Activated T-helper 1 cell treated with anti-CD3 and anti-CD28 coated beads, Interleukin-12 subunit alpha, Interleukin-12 subunit beta, Interleukin-2, Interleukin-4 antibody, amounts not matched to agents 30 ng/mL and 10 ng/mL and 1 ng/mL, durations not matched to agents 14 hours and 24 hours and 36 hours (primary cell): ENCODE data around the gene NFXL1. TPM values are rescaled to one million over a fixed set of nuclear protein-coding genes. Genes with fewer than 3 reads are reported as not detected.

Experiments used
- DNase-seq: peaks from one replicate; pipeline ENCODE4 v3.0.0; 2021; ENCODE audit warnings: low spot score
- H3K27ac Mint-ChIP-seq: one replicate; pipeline ENCODE4 v1.8.0; 2021; ENCODE audit warnings: mild to moderate bottlenecking, mixed read lengths
- H3K27me3 Mint-ChIP-seq: one replicate; pipeline ENCODE4 v1.8.0; 2022; ENCODE audit warnings: mild to moderate bottlenecking, moderate library complexity, mixed read lengths; ENCODE audit not compliant: insufficient read depth
- H3K36me3 Mint-ChIP-seq: one replicate; pipeline ENCODE4 v1.8.0; 2021; ENCODE audit warnings: low read depth, mixed read lengths
- H3K4me1 Mint-ChIP-seq: one replicate; pipeline ENCODE4 v1.8.0; 2021; ENCODE audit warnings: low read depth, mixed read lengths
- H3K4me3 Mint-ChIP-seq: one replicate; pipeline ENCODE4 v1.8.0; 2021; ENCODE audit warnings: mild to moderate bottlenecking, moderate library complexity, mixed read lengths
- H3K9me3 Mint-ChIP-seq: one replicate; pipeline ENCODE4 v1.8.0; 2021; ENCODE audit warnings: mixed read lengths
- intact Hi-C: fragments of 100-400 bp; cut with micrococcal nuclease; formaldehyde crosslinking; loops from one replicate; pipeline ENCODE4 v1.15.1; 2024
- total RNA-seq: library from RNA; stranded (reverse); gene quantifications from 2 replicates; pipeline ENCODE4 v1.2.3, GENCODE V29; 2022

NFXL1 gene
- total RNA-seq, 1 donor from 2014 or later, result 13.1 TPM

DNA sequence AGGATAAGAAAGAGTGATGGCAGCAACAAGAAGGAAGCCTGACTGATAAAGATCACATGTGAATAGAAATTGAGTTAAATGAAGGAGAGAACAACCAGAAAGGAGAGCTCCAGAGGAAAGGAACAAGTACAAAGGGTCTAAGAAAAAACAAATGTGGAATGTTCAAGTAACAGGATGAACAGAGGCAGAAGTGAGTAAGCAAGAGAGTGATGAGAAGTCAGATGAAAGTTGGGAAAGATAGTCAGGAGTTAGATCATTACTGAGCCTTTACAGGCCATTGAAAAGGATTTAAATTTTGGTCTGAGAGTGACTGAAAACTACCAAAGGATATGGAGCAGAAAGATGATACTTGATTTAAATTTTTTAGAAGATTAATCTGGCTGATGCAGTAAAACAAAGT, 38.1 kb downstream of the NFXL1 start:
- no peaks in the 10 kb centered on the region for H3K9me3 Mint-ChIP-seq
- H3K4me3 Mint-ChIP-seq, result no peak overlapping the region
- H3K4me1 Mint-ChIP-seq, result peaks cover 8% of the 10 kb centered on the region
- intact Hi-C loops, result no loop called here
- peaks cover 38% of the 10 kb centered on the region for H3K36me3 Mint-ChIP-seq
- no peak for DNase-seq
- no peak overlapping the region for H3K27ac Mint-ChIP-seq
- no peaks in the 10 kb centered on the region for H3K27me3 Mint-ChIP-seq

DNA sequence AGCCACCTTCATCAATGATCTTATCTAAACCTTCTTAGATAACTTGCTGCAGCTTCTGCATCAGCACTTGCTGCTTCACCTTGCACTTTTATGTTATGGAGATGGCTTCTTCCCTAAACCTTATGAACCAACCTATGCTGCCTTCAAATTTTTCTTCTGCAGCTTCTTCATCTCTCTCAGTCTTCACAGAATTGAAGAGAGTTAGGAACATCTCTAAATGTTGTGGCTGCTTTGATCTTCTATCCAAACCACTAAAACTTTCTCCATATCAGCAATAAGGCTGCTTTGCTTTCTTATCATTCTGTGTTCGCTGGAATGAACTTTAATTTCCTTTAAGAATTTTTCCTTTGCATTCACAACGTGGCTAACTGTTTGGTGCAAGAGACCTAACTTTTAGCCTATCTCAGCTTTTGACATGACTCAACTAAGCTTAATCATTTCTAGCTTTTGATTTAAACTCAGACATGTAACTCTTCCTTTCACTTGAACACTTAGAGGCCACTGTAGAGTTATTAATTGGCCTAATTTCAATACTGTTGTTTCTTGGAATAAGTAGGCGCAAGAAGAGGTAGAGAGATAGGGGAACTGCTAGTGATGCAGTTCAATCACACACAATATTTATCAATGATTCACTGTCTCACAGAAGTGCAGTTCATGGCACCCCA, 40.4 kb downstream of the NFXL1 start:
- DNase-seq, result no peak
- Mint-ChIP-seq H3K27me3 (no peaks in the 10 kb centered on the region), H3K36me3 (peaks cover 41% of the 10 kb centered on the region), H3K4me3 (no peak overlapping the region), H3K9me3 (no peaks in the 10 kb centered on the region), H3K27ac (no peak overlapping the region), H3K4me1 (peaks cover 8% of the 10 kb centered on the region)
- intact Hi-C loops, result loop anchor here (1.0 to 2.0 kb wide), 5 partner anchors 8 to 162 kb away; partner anchors contain the start of gene NFXL1

DNA sequence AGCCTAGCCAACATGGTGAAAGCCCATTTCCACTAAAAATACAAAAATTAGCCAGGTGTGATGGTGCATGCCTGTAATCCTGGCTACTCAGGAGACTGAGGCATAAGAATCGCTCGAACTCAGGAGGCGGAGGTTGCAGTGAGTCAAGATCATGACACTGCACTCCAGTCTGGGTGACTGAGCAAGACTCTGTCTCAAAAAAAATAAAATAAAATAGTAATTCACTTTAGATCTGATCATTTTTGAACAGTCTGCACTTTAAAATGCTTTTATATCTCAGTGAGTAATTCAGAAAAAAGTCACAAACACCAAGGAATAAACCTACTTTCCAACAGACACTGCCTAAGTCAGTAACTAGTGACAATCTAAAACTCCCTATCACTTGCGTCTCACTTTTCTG, 50.9 kb downstream of the NFXL1 start:
- Mint-ChIP-seq H3K9me3 (no peaks in the 10 kb centered on the region), H3K27ac (no peak overlapping the region), H3K4me3 (no peak overlapping the region), H3K27me3 (no peaks in the 10 kb centered on the region), H3K4me1 (no peaks in the 10 kb centered on the region), H3K36me3 (peaks cover 10% of the 10 kb centered on the region)
- no peak for DNase-seq
- intact Hi-C loops, result no loop called here

DNA sequence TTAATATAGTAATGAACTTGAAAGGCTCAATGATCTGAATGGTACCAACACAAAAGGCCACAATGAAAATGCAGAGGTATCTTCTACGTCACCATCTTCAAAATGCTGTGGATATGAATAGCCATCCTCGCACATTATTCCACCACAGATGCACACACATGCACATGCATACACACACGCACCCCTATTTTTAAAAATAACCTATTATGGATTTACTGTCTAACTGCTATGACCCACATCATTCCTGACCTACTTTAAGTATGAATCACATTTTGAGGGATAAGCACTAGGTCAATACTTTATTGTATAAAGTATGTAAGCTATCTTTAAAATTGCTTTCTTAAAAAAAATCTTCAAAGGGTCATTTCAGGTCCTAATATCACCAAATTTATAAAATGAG, 52.1 kb downstream of the NFXL1 start:
- Mint-ChIP-seq H3K4me1 (no peaks in the 10 kb centered on the region), H3K27me3 (no peaks in the 10 kb centered on the region), H3K9me3 (no peaks in the 10 kb centered on the region), H3K27ac (no peak overlapping the region), H3K4me3 (no peak overlapping the region), H3K36me3 (peaks cover 9% of the 10 kb centered on the region)
- intact Hi-C loops, result no loop called here
- no peak for DNase-seq

DNA sequence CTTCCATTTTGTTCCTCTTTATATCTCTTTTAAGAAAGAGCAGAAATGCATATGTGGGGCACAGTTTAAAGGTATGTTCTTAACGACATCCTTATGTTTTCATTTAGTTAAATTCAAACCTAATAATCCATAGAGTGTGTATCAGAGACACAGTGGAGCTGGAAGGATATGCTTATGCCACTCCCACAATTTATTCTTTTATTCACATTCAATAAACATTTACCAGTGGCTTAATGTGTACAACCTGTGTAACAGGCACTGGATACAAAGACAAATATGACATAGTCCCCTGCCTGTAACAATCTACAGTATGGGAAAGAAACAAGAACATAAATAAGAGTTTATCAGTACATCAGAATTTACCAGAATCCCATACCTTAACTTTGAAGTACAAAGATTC, 54.1 kb downstream of the NFXL1 start:
- DNase-seq, result no peak
- Mint-ChIP-seq H3K4me1 (no peaks in the 10 kb centered on the region), H3K27ac (no peak overlapping the region), H3K9me3 (no peaks in the 10 kb centered on the region), H3K27me3 (no peaks in the 10 kb centered on the region), H3K4me3 (no peak overlapping the region), H3K36me3 (peaks cover 7% of the 10 kb centered on the region)
- intact Hi-C loops, result no loop called here

DNA sequence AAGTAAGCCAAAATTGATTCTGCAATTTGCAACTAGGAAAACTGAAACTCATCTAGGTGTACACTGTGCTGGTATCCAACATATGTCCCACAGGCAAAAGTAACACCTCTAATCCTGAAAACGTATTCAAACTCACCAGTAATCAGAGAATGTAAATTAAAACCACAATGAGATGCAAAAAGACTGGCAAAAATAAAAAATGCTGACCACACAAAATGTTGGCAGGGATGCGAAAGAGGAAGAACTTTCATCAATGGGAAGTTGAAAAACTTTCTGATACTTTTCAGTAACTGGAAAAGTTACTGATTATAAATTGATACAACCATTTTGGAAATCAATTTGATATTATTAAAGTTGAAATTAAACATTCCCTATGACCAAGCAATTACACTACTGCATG, 56.4 kb downstream of the NFXL1 start:
- H3K4me3 Mint-ChIP-seq, result no peak overlapping the region
- no peak for DNase-seq
- no peak overlapping the region for H3K27ac Mint-ChIP-seq
- no peaks in the 10 kb centered on the region for H3K9me3 Mint-ChIP-seq
- no peaks in the 10 kb centered on the region for H3K27me3 Mint-ChIP-seq
- no peaks in the 10 kb centered on the region for H3K4me1 Mint-ChIP-seq
- intact Hi-C loops, result no loop called here
- peaks cover 13% of the 10 kb centered on the region for H3K36me3 Mint-ChIP-seq

DNA sequence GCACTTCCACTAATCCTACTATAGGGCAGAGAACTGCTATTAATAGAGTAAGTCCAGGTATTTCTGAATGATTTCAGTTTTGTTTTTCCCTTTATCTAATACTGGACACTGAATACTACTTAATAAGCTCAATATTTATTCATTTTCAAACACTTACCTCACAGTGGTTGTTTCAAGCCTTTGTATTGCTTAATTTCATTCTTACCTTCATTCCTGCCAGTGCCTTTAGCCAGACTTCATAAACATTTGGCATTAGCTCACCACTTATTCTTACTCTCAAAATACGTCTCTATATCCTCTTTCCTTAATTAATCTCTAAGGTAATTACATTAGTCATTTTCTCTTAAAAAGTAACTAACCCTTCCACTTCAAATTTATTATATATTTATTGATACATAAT, 57.7 kb downstream of the NFXL1 start:
- Mint-ChIP-seq H3K27me3 (no peaks in the 10 kb centered on the region), H3K9me3 (no peaks in the 10 kb centered on the region), H3K4me1 (no peaks in the 10 kb centered on the region), H3K27ac (no peak overlapping the region), H3K4me3 (no peak overlapping the region), H3K36me3 (peaks cover 11% of the 10 kb centered on the region)
- intact Hi-C loops, result no loop called here
- no peak for DNase-seq

DNA sequence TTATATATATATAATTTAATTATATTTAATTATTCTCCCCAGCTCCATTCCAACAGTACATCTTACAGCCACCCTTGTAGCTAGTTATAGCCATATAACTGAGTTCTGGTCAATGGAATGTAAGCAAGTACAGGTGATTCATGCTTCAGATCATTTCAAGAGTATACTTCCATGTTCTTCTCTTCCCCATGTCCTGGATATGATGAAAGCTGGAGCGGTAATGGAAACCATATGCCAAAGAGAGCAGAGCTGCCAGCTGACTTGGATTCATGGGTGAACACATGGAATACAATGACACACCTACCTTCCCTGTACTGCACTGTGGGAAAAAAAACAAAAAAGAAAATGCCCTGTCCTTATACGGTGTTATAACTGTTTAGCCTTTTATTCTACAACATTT, 59.0 kb downstream of the NFXL1 start:
- Mint-ChIP-seq H3K4me1 (no peaks in the 10 kb centered on the region), H3K27me3 (no peaks in the 10 kb centered on the region), H3K27ac (no peak overlapping the region), H3K9me3 (no peaks in the 10 kb centered on the region), H3K4me3 (no peak overlapping the region), H3K36me3 (peaks cover 11% of the 10 kb centered on the region)
- intact Hi-C loops, result no loop called here
- DNase-seq, result no peak

DNA sequence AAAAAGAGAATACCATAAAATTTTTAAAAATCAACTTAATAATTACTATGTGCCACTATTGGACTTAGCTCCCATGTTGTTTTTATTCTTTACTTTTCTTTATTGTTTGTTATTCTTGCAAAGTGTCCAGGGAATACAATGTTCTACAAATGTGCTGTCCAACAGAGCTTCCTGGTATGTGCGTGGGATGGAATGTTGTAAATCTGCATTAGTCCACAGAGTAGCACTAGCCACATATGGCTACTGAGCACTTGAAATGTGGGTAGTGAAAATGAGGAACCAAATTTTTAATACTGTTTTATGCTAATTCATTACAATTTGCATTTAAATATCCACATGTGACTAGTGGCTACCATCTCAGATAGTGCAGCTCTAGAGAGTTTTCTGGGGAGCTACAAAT, 62.2 kb downstream of the NFXL1 start:
- no peak overlapping the region for H3K27ac Mint-ChIP-seq
- no peaks in the 10 kb centered on the region for H3K27me3 Mint-ChIP-seq
- H3K4me3 Mint-ChIP-seq, result no peak overlapping the region
- intact Hi-C loops, result no loop called here
- H3K4me1 Mint-ChIP-seq, result no peaks in the 10 kb centered on the region
- H3K36me3 Mint-ChIP-seq, result peaks cover 12% of the 10 kb centered on the region
- H3K9me3 Mint-ChIP-seq, result no peaks in the 10 kb centered on the region
- no peak for DNase-seq

DNA sequence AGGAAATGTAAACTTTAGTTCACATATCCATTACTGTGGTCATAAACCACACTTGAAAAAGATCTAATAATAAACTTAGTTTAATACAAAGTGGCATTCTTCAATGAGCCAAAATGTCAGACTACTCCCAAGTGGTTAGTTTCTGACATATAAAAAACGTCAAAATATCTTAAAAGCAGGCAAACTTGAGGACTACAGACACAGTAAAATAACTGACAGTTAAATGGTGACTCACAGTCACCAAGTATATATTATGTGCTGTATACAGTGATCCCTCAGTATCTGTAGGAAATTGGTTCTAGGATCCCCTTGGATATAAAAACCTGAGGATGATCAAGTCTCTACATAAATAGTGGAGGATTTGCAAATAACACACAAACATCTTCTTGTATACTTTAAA, 64.9 kb downstream of the NFXL1 start:
- DNase-seq, result no peak
- intact Hi-C loops, result no loop called here
- H3K27me3 Mint-ChIP-seq, result no peaks in the 10 kb centered on the region
- no peak overlapping the region for H3K27ac Mint-ChIP-seq
- no peaks in the 10 kb centered on the region for H3K4me1 Mint-ChIP-seq
- H3K4me3 Mint-ChIP-seq, result no peak overlapping the region
- H3K36me3 Mint-ChIP-seq, result peaks cover 16% of the 10 kb centered on the region
- H3K9me3 Mint-ChIP-seq, result no peaks in the 10 kb centered on the region

DNA sequence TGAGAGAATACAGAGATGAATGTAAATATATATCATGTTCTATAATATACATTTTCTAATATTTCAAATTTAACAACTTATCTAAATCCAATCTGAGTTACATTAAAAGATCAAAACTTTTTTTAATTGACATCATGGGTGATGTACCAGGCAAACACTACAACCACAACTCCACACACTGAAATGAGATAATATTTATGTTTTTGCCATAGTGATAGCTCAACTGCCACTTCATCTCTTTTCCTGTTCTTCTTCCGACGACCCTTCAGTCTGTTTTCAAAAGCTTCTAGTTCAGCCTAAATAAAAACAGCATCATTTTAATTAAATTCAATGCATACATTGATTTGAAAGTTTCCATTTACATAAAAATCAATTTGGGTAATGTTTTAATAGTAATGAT, 66.3 kb downstream of the NFXL1 start:
- H3K27ac Mint-ChIP-seq, result no peak overlapping the region
- no peak for DNase-seq
- H3K4me3 Mint-ChIP-seq, result no peak overlapping the region
- H3K9me3 Mint-ChIP-seq, result no peaks in the 10 kb centered on the region
- peaks cover 22% of the 10 kb centered on the region for H3K36me3 Mint-ChIP-seq
- no peaks in the 10 kb centered on the region for H3K27me3 Mint-ChIP-seq
- intact Hi-C loops, result no loop called here
- H3K4me1 Mint-ChIP-seq, result no peaks in the 10 kb centered on the region

DNA sequence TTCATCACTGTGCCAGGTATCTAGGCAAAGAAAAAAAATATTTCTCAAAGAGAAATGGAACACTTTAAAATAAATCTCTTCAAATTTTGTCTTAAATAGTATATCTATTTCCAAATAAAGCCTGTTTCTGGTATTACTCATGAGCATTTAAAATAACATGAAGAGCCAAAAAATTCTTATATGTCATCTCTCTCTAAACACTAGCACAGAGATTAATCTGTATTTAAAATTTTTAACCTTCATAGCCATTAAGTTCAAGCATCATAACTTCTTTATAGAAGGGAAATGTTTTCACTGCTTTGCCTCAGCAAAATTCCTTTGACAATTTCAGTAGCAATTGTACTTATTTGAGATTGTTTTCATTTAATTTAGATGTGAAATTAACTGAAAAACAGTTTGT, 71.4 kb downstream of the NFXL1 start:
- Mint-ChIP-seq H3K36me3 (peaks cover 23% of the 10 kb centered on the region), H3K4me3 (no peak overlapping the region), H3K9me3 (no peaks in the 10 kb centered on the region), H3K27ac (no peak overlapping the region), H3K27me3 (peaks cover 8% of the 10 kb centered on the region), H3K4me1 (peaks cover 11% of the 10 kb centered on the region)
- intact Hi-C loops, result no loop called here
- DNase-seq, result no peak

DNA sequence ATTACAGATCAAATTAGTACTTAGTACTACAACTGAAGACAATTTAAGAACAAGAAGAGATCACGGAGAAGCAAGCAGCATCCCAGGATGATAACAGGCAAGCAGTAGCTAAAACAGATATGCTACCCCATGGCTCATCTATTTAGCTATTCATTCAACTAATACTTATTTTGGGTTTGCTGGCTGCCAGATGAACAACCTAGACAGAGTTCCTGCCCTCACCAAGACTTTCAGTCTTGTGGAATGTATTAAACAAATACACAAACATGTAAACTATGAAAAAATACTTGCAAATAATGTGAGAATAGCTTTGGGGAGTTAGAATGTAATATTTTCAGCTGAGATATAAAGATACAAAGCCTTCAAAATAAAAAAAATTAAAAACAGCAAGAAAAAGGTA, 74.1 kb downstream of the NFXL1 start:
- H3K27me3 Mint-ChIP-seq, result peaks cover 30% of the 10 kb centered on the region
- no peak overlapping the region for H3K4me3 Mint-ChIP-seq
- peaks cover 16% of the 10 kb centered on the region for H3K36me3 Mint-ChIP-seq
- DNase-seq, result no peak
- intact Hi-C loops, result no loop called here
- no peaks in the 10 kb centered on the region for H3K9me3 Mint-ChIP-seq
- H3K27ac Mint-ChIP-seq, result no peak overlapping the region
- peaks cover 28% of the 10 kb centered on the region for H3K4me1 Mint-ChIP-seq

DNA sequence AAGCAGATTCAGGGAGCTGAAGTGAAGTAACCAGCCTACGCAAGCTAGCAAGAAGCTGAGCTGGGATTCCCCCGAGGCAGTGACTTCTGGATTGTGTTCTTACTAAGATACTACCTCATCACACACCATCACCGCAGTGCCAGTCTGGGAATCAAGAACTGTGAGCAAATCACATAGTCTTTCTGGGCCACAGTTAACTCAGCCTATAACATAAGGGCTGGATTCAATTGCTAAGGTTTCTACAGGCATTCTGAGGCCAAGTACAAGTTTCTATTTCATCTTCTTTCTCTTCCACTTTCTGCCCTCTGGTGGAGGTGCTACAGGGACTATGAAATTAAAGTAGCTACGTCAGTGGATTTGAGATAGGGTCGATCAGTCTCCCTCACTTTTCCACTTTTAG, 75.1 kb downstream of the NFXL1 start:
- DNase-seq, result no peak
- intact Hi-C loops, result loop anchor here (1.0 to 10.0 kb wide), 6 partner anchors 35 to 374 kb away; partner anchors contain the start of genes COMMD8 and NFXL1

More for the DNA sequence above, 75.1 kb downstream of the NFXL1 start:
- peaks cover 28% of the 10 kb centered on the region for H3K4me1 Mint-ChIP-seq
- peaks cover 36% of the 10 kb centered on the region for H3K27me3 Mint-ChIP-seq
- H3K4me3 Mint-ChIP-seq, result no peak overlapping the region
- H3K27ac Mint-ChIP-seq, result no peak overlapping the region
- H3K9me3 Mint-ChIP-seq, result no peaks in the 10 kb centered on the region
- peaks cover 14% of the 10 kb centered on the region for H3K36me3 Mint-ChIP-seq
